ENCODE measurements around the gene JAML. TPM values are rescaled to one million over a fixed set of nuclear protein-coding genes. Genes with fewer than 3 reads are reported as not detected.

JAML gene
- total RNA-seq, 1 donor from 2014 or later: not detected

- H3K36me3 Mint-ChIP-seq (ENCODE audit: unreplicated experiment): no peaks in the 10 kb centered on the region
- H3K27ac Mint-ChIP-seq (ENCODE audit: unreplicated experiment): no peak overlapping the region
- no peaks in the 10 kb centered on the region for H3K9me3 Mint-ChIP-seq (ENCODE audit: unreplicated experiment)
- no peak for DNase-seq (ENCODE audit: extremely low spot score, unreplicated experiment)
- TF ChIP-seq, protein P1, sequence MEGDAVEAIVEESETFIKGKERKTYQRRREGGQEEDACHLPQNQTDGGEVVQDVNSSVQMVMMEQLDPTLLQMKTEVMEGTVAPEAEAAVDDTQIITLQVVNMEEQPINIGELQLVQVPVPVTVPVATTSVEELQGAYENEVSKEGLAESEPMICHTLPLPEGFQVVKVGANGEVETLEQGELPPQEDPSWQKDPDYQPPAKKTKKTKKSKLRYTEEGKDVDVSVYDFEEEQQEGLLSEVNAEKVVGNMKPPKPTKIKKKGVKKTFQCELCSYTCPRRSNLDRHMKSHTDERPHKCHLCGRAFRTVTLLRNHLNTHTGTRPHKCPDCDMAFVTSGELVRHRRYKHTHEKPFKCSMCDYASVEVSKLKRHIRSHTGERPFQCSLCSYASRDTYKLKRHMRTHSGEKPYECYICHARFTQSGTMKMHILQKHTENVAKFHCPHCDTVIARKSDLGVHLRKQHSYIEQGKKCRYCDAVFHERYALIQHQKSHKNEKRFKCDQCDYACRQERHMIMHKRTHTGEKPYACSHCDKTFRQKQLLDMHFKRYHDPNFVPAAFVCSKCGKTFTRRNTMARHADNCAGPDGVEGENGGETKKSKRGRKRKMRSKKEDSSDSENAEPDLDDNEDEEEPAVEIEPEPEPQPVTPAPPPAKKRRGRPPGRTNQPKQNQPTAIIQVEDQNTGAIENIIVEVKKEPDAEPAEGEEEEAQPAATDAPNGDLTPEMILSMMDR (IDR thresholded peaks at IDR 0.05): no peak
- no peak overlapping the region for H3K4me3 Mint-ChIP-seq (ENCODE audit: unreplicated experiment)
- H3K4me1 Mint-ChIP-seq (ENCODE audit: unreplicated experiment): peaks cover 8% of the 10 kb centered on the region
- peaks cover 51% of the 10 kb centered on the region for H3K27me3 Mint-ChIP-seq (ENCODE audit: unreplicated experiment)
Measured at GRCh38 chr11:118217575-118217974, 7.2 kb downstream of the JAML start.

- Mint-ChIP-seq H3K36me3 (ENCODE audit: unreplicated experiment) (no peaks in the 10 kb centered on the region), H3K27ac (ENCODE audit: unreplicated experiment) (no peak overlapping the region), H3K9me3 (ENCODE audit: unreplicated experiment) (no peaks in the 10 kb centered on the region), H3K27me3 (ENCODE audit: unreplicated experiment) (peaks cover 51% of the 10 kb centered on the region), H3K4me3 (ENCODE audit: unreplicated experiment) (no peak overlapping the region), H3K4me1 (ENCODE audit: unreplicated experiment) (peaks cover 8% of the 10 kb centered on the region)
- TF ChIP-seq, protein P1 (IDR thresholded peaks at IDR 0.05): no peak
- no peak for DNase-seq (ENCODE audit: extremely low spot score, unreplicated experiment)
Measured at GRCh38 chr11:118216621-118217481, 8.0 kb downstream of the JAML start.

DNA sequence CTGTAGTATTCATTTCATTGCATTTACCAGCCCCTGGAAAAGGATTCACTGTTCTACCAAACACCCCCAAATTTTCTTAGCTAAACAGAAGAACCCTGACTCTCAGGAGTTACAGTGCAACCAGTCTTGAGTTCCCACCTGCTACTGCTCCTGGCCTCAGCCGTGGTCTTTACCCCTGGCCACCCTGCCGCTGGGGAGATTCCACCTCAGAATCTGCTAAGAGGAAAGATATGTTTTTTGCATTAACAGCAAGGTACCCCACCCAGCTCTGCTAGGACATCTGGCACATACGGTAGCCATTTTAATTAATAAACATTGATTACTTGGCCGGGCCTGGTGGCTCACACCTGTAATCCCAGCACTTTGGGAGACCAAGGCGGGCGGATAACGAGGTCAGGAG, 9.0 kb downstream of the JAML start:
- Mint-ChIP-seq H3K4me3 (ENCODE audit: unreplicated experiment) (no peak overlapping the region), H3K27me3 (ENCODE audit: unreplicated experiment) (peaks cover 56% of the 10 kb centered on the region), H3K27ac (ENCODE audit: unreplicated experiment) (no peak overlapping the region), H3K4me1 (ENCODE audit: unreplicated experiment) (peaks cover 12% of the 10 kb centered on the region), H3K9me3 (ENCODE audit: unreplicated experiment) (no peaks in the 10 kb centered on the region), H3K36me3 (ENCODE audit: unreplicated experiment) (no peaks in the 10 kb centered on the region)
- DNase-seq (ENCODE audit: extremely low spot score, unreplicated experiment): no peak
- TF ChIP-seq, protein P1 (IDR thresholded peaks at IDR 0.05): no peak

- TF ChIP-seq, protein P1 (IDR thresholded peaks at IDR 0.05): no peak
- no peak overlapping the region for H3K4me3 Mint-ChIP-seq (ENCODE audit: unreplicated experiment)
- H3K9me3 Mint-ChIP-seq (ENCODE audit: unreplicated experiment): no peaks in the 10 kb centered on the region
- no peak overlapping the region for H3K27ac Mint-ChIP-seq (ENCODE audit: unreplicated experiment)
- H3K36me3 Mint-ChIP-seq (ENCODE audit: unreplicated experiment): no peaks in the 10 kb centered on the region
- DNase-seq (ENCODE audit: extremely low spot score, unreplicated experiment): no peak
- peaks cover 59% of the 10 kb centered on the region for H3K27me3 Mint-ChIP-seq (ENCODE audit: unreplicated experiment)
- H3K4me1 Mint-ChIP-seq (ENCODE audit: unreplicated experiment): peaks cover 12% of the 10 kb centered on the region
Measured at GRCh38 chr11:118215262-118215661, 9.5 kb downstream of the JAML start.

GRCh38 chr11:118214210-118214914, 10.4 kb downstream of the JAML start:
- Mint-ChIP-seq H3K36me3 (ENCODE audit: unreplicated experiment) (no peaks in the 10 kb centered on the region), H3K9me3 (ENCODE audit: unreplicated experiment) (no peaks in the 10 kb centered on the region), H3K27me3 (ENCODE audit: unreplicated experiment) (peaks cover 54% of the 10 kb centered on the region), H3K27ac (ENCODE audit: unreplicated experiment) (no peak overlapping the region), H3K4me3 (ENCODE audit: unreplicated experiment) (no peak overlapping the region), H3K4me1 (ENCODE audit: unreplicated experiment) (peaks cover 12% of the 10 kb centered on the region)
- no peak for DNase-seq (ENCODE audit: extremely low spot score, unreplicated experiment)
- TF ChIP-seq, protein P1 (IDR thresholded peaks at IDR 0.05): no peak
